HepG2 (cell line): ENCODE measurements around the gene MTHFR. TPM values are rescaled to one million over a fixed set of nuclear protein-coding genes. Genes with fewer than 3 reads are reported as not detected.

Source experiments
- ATAC-seq: fragments of 200-7000 bp; cut with Tn5 transposase; 3 replicates; pipeline ENCODE4 v1.9.1; 2020; ENCODE audit warnings: mild to moderate bottlenecking, moderate library complexity
- BruUV-seq: library from RNA; stranded (reverse); fragments of 400-500 nt; replicated peaks from 2 replicates; lab custom pipeline; 2021; lab: Mats Ljungman, UMichigan
- CTCF ChIA-PET: fragments of 300-600 bp; formaldehyde crosslinking; extraction: SDS; loops from one replicate; lab custom pipeline; 2021; ENCODE audit warnings: low total read pairs, inconsistent platforms, low intra/inter-chr PET ratio; lab: Yijun Ruan, JAX
- POLR2A ChIA-PET: fragments of 350-600 bp; sonication (Branson Sonifier 250); formaldehyde crosslinking; loops from one replicate; lab custom pipeline; 2020; ENCODE audit warnings: antibody characterized with exemption, inconsistent platforms; lab: Yijun Ruan, JAX
- DNase-seq: peaks from one replicate; pipeline ENCODE4 v3.0.0-alpha.2; 2015; ENCODE audit warnings: low spot score
- FAIRE-seq: peaks from 3 replicates; lab custom pipeline; 2011; peaks lifted over from hg19 to GRCh38; lab: Jason Lieb, UNC
- H2AFZ ChIP-seq: one replicate; pipeline ENCODE4 v1.6.1; 2011; ENCODE audit warnings: low read length, inconsistent platforms
- H3K27ac ChIP-seq: fragments of 300-600 bp; 3 replicates; pipeline ENCODE4 v1.8.0; 2011; ENCODE audit warnings: mixed run types, mild to moderate bottlenecking, mixed read lengths, low read length, inconsistent platforms; ENCODE audit not compliant: insufficient read depth; ENCODE audit errors: extremely low read length
- H3K27me3 ChIP-seq, 2 experiments: fragments of 200-600 bp in 1 of 2; 2 replicates in 1 of 2; 3 replicates in 1 of 2; pipeline versions ENCODE4 v1.6.0 to v1.8.0; 2011; ENCODE audit warnings: low read length in 2 of 2, mild to moderate bottlenecking in 2 of 2, moderate library complexity in 2 of 2, inconsistent platforms in 1 of 2; ENCODE audit not compliant: insufficient read depth in 2 of 2, control insufficient read depth in 1 of 2
- H3K36me3 ChIP-seq, 2 experiments: fragments of 200-600 bp in 1 of 2; replicated peaks in 1 of 2; 2 replicates in 1 of 2; 3 replicates in 1 of 2; pipeline versions ENCODE4 v1.5.1 to v1.8.0; 2011; ENCODE audit warnings: low read length in 2 of 2, inconsistent platforms in 1 of 2; ENCODE audit not compliant: insufficient read depth in 2 of 2, control insufficient read depth in 1 of 2
- H3K4me1 ChIP-seq: 2 replicates; pipeline ENCODE4 v1.5.1; 2012; ENCODE audit warnings: low read length, inconsistent platforms; ENCODE audit not compliant: insufficient read depth
- H3K4me2 ChIP-seq: 2 replicates; pipeline ENCODE4 v1.6.0; 2011; ENCODE audit warnings: low read depth, low read length, inconsistent platforms
- H3K4me3 ChIP-seq, 3 experiments: fragments of 200-600 bp in 1 of 3; sonication (generic), shearing (Covaris generic) in 1 of 3; replicated peaks in 1 of 3; 2 replicates each; pipeline ENCODE4 v1.5.1; 2011 to 2016; ENCODE audit warnings: low read length in 3 of 3, inconsistent platforms in 2 of 3, low read depth in 2 of 3, mild to moderate bottlenecking in 2 of 3, control low read depth in 1 of 3, mixed read lengths in 1 of 3; ENCODE audit not compliant: insufficient read depth in 1 of 3
- H3K79me2 ChIP-seq: one replicate; pipeline ENCODE4 v1.6.1; 2011; ENCODE audit warnings: low read length, inconsistent platforms; ENCODE audit not compliant: insufficient read depth
- H3K9ac ChIP-seq: 2 replicates; pipeline ENCODE4 v1.6.0; 2011; ENCODE audit warnings: mild to moderate bottlenecking, low read depth, low read length, inconsistent platforms; ENCODE audit not compliant: insufficient read depth
- H3K9me3 ChIP-seq: 2 replicates; pipeline ENCODE4 v1.5.1; 2012; ENCODE audit warnings: mild to moderate bottlenecking, low read length
- H4K20me1 ChIP-seq: 2 replicates; pipeline ENCODE4 v1.6.0; 2011; ENCODE audit warnings: inconsistent platforms, mild to moderate bottlenecking, low read length, moderate library complexity; ENCODE audit not compliant: insufficient read depth
- ATF4 ChIP-seq, 2 experiments: fragments of 450-650 bp in 1 of 2; sonication (generic) in 1 of 2; formaldehyde crosslinking; IDR thresholded peaks; 2 replicates each; pipeline versions ENCODE4 v1.5.0 to v1.8.0; 2020 to 2022; ENCODE audit warnings: mild to moderate bottlenecking in 1 of 2, missing genetic modification reagents in 1 of 2
- GATAD2A ChIP-seq: IDR thresholded peaks from 2 replicates; pipeline ENCODE4 v1.6.1; 2016
- JARID2 ChIP-seq: sonication (generic); formaldehyde crosslinking; IDR thresholded peaks from 2 replicates; pipeline ENCODE4 v1.8.1; 2023; ENCODE audit warnings: missing genetic modification reagents, inconsistent platforms; ENCODE audit not compliant: insufficient replicate concordance
- MED13 ChIP-seq: sonication (generic); formaldehyde crosslinking; IDR thresholded peaks from 2 replicates; pipeline ENCODE4 v1.5.0; 2020; ENCODE audit warnings: missing genetic modification reagents
- NFKB2 ChIP-seq: sonication (generic); formaldehyde crosslinking; IDR thresholded peaks from 2 replicates; pipeline ENCODE4 v1.4.0; 2020; ENCODE audit warnings: missing genetic modification reagents, borderline replicate concordance
- POLR2A ChIP-seq, 2 experiments: IDR thresholded peaks; 2 replicates each; pipeline ENCODE4 v1.6.1; 2011; ENCODE audit warnings: low read depth in 2 of 2, low read length in 2 of 2, mild to moderate bottlenecking in 1 of 2, moderate library complexity in 1 of 2; ENCODE audit not compliant: insufficient read depth in 1 of 2
- ZFAT ChIP-seq: sonication (generic); formaldehyde crosslinking; conservative IDR thresholded peaks from 2 replicates; pipeline ENCODE4 v1.8.1; 2023; ENCODE audit warnings: missing genetic modification reagents, inconsistent platforms
- ZKSCAN1 ChIP-seq: fragments of 150-350 bp; IDR thresholded peaks from 2 replicates; pipeline ENCODE4 v1.6.1; 2014; ENCODE audit warnings: low read length
- ZNF18 ChIP-seq: sonication (generic); formaldehyde crosslinking; IDR thresholded peaks from 2 replicates; pipeline ENCODE4 v1.8.0; 2022; ENCODE audit warnings: mild to moderate bottlenecking, missing genetic modification reagents; ENCODE audit not compliant: insufficient replicate concordance
- ZNF205 ChIP-seq: IDR thresholded peaks from 2 replicates; pipeline ENCODE4 v1.6.1; 2018; ENCODE audit warnings: missing biosample characterization, missing genetic modification reagents
- ZNF431 ChIP-seq: sonication (generic); formaldehyde crosslinking; IDR thresholded peaks from 2 replicates; pipeline ENCODE4 v1.9.0; 2022; ENCODE audit warnings: missing genetic modification reagents, low read depth, mild to moderate bottlenecking, borderline replicate concordance
- ZNF614 ChIP-seq: IDR thresholded peaks from 2 replicates; pipeline ENCODE4 v1.6.1; 2018; ENCODE audit warnings: missing biosample characterization, missing genetic modification reagents, inconsistent platforms, borderline replicate concordance
- ZNF687 ChIP-seq: sonication (generic); formaldehyde crosslinking; IDR thresholded peaks from 2 replicates; pipeline ENCODE4 v1.5.1; 2020; ENCODE audit warnings: mild to moderate bottlenecking, missing genetic modification reagents, moderate library complexity
- ZNF7 ChIP-seq: IDR thresholded peaks from 2 replicates; pipeline ENCODE4 v1.6.1; 2016; ENCODE audit warnings: missing biosample characterization, missing genetic modification reagents
- ZNF792 ChIP-seq: IDR thresholded peaks from 2 replicates; pipeline ENCODE4 v1.6.1; 2016
- WGBS: methylation state at CpG from one replicate; pipeline ENCODE4 v1.1.6; 2017; ENCODE audit warnings: low lambda C conversion rate; 5-methylcytosine and 5-hydroxymethylcytosine counted together
- in situ Hi-C: cut with HindIII; loops from 2 replicates; pipeline ENCODE4 v1.10.0; 2017; ENCODE audit warnings: low pct_unique_long_range_greater_than_20kb; ENCODE audit not compliant: extremely low pct_ligation_motif_present
- intact Hi-C: fragments of 100-400 bp; cut with micrococcal nuclease; formaldehyde crosslinking; loops from one replicate; pipeline ENCODE4 v1.10.0; 2022; ENCODE audit not compliant: unreplicated experiment
- polyA plus RNA-seq, 8 experiments: library from polyadenylated mRNA; depleted of rRNA in 3 of 8; stranded (reverse) in 7 of 8; unstranded in 1 of 8; fragments of >200 nt; fragmentation: Illumina TruSeq in 4 of 8; extraction: Trizol in 4 of 8; gene quantifications; 2 replicates each; pipeline versions ENCODE4 v1.2.1 to v1.2.3, GENCODE V29; 2011 to 2016; ENCODE audit warnings: low read depth in 4 of 8, missing spikeins in 1 of 8, mixed read lengths in 1 of 8; ENCODE audit not compliant: insufficient read depth in 1 of 8
- total RNA-seq, 5 experiments: library from RNA; depleted of rRNA; stranded (reverse); fragments of >200 nt; fragmentation: Illumina TruSeq; extraction: Trizol; gene quantifications; 2 replicates each; pipeline ENCODE4 v1.2.3, GENCODE V29; 2016; ENCODE audit warnings: low read depth in 1 of 5

The MTHFR gene
- total and polyA plus RNA-seq, 2 of the 13 experiments (the other 11 are each of a cell fraction or from before 2014, with no cell fraction given), result 3.8 to 8.2 TPM

GRCh38 chr1:11842154-11843041, 36.6 kb upstream of the MTHFR start:
- ChIA-PET POLR2A (interaction anchor here (0.8 to 4.4 kb wide), 11 partner anchors 10 to 138 kb away, joined by 3 to 53 read pairs (median 5); partner anchors contain the start of genes CLCN6, KIAA2013, MFN2 and MTHFR), CTCF (no interaction called here)
- H4K20me1 ChIP-seq, result no peaks in the 10 kb centered on the region
- FAIRE-seq (peak; percentile 96), DNase-seq (peak; percentile 92), ATAC-seq (peak; percentile 89)
- H3K4me1 ChIP-seq, result peaks cover 61% of the 10 kb centered on the region
- no peaks in the 10 kb centered on the region for H3K27me3 ChIP-seq
- in situ Hi-C loops (loop anchor here (5.0 kb wide), 1 partner anchor 55 kb away; no protein-coding TSS in a partner anchor), intact Hi-C loops (loop anchor here (1.0 to 5.0 kb wide), 3 partner anchors 17 to 65 kb away; no protein-coding TSS in a partner anchor)
- no peak overlapping the region for H2AFZ ChIP-seq
- BruUV-seq, result no TSS peak
- H3K36me3 ChIP-seq, result peaks cover 25 to 56% of the 10 kb centered on the region in 2 experiments
- H3K4me2 ChIP-seq, result peak overlapping the region; percentile 62
- no peaks in the 10 kb centered on the region for H3K9me3 ChIP-seq
- 2% methylated on average over 16 of the region's 19 CpGs for WGBS
- H3K27ac ChIP-seq, result peak overlapping the region; percentile 94
- H3K79me2 ChIP-seq, result no peaks in the 10 kb centered on the region
- peak overlapping the region in 1 of 3 experiments; percentile 29; a peak in 2 of 6 replicates for H3K4me3 ChIP-seq
- peak overlapping the region; percentile 60 for H3K9ac ChIP-seq
- TF ChIP-seq ZFAT (no peak), ZNF205 (CRISPR knock-in tag) (0 out of 2 replicates have a peak, but pooled peaks have one; percentile 20), ZNF687 (peak; percentile 85), JARID2 (CRISPR knock-in tag) (peak; percentile 51), MED13 (CRISPR knock-in tag) (peak; percentile 32; the same call in 1 of the 2 replicates), NFKB2 (CRISPR knock-in tag) (peak; percentile 27; the same call in 1 of the 2 replicates), POLR2A (IDR thresholded peaks at IDR 0.05; ENCODE audit: insufficient read depth in 1 of 2, low read depth in 2 of 2, low read length in 2 of 2) (peak in 1 of 2 experiments; percentile 29; a peak in 1 of 4 replicates), GATAD2A (peak; percentile 94), ZNF431 (0 out of 2 replicates have a peak, but pooled peaks have one; percentile 67), ZNF18 (peak; percentile 68), ZNF7 (CRISPR knock-in tag) (no peak), ATF4 (CRISPR knock-in tag; IDR thresholded peaks at IDR 0.05) (peak in 1 of 2 experiments; percentile 85; a peak in 2 of 4 replicates), ZNF614 (CRISPR knock-in tag) (peak; percentile 64; the same call in 1 of the 2 replicates), ZNF792 (CRISPR knock-in tag) (peak; percentile 15; the same call in 1 of the 2 replicates), ZKSCAN1 (0 out of 2 replicates have a peak, but pooled peaks have one; percentile 41)
